Measurements from ENCODE around the gene DHRS3.
"Not testable (repeated sequence)": the region's sequence is repeated elsewhere in the genome, so short reads cannot be mapped to it uniquely, and the experiment has no call there.

Gene DHRS3, protein sequence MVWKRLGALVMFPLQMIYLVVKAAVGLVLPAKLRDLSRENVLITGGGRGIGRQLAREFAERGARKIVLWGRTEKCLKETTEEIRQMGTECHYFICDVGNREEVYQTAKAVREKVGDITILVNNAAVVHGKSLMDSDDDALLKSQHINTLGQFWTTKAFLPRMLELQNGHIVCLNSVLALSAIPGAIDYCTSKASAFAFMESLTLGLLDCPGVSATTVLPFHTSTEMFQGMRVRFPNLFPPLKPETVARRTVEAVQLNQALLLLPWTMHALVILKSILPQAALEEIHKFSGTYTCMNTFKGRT

DNA sequence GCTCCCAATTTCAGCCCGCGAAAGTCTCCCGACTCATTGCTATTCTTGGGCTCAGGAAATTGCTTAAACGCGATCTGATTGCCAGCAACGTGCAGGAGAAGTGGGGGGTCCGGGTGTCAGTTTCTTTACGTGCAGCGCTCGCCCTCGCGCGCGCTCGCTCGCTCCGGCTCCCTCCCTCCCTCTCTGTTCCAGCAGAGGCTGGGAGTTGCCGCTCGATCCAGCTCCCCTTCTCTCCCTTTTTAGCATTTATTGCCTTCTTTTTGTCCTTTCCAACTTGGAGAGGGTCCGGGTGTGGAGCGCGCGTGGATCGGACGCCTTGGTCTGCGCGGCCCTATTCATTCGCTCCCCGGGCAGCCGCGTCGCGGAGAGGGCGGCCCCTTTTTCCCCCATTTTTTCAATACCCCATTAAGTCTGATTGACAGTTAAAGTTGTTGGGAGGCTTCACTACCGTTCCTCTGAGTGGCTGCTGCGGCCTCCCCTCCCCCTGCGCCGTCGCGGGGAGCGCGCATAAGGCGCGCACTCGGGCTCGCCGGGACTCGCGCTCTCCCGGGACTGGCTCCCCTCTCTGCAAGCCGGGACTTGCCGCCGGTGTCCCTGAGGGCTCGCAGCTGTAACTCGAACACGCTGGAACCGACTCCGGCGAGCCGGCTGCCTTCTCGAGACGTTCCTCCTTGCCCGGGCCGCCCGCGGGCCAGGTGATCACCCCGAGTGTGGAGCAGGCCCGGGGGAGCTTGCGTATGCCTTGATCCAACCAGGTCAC, at the start of gene DHRS3:
DHRS3 (minus strand) TSS at position 310 of the 760 bp plus-strand sequence. CDS start 862 bp downstream, outside the sequence.
- peak; percentile 68 for DNase-seq (ENCODE audit: low read depth)

DNA sequence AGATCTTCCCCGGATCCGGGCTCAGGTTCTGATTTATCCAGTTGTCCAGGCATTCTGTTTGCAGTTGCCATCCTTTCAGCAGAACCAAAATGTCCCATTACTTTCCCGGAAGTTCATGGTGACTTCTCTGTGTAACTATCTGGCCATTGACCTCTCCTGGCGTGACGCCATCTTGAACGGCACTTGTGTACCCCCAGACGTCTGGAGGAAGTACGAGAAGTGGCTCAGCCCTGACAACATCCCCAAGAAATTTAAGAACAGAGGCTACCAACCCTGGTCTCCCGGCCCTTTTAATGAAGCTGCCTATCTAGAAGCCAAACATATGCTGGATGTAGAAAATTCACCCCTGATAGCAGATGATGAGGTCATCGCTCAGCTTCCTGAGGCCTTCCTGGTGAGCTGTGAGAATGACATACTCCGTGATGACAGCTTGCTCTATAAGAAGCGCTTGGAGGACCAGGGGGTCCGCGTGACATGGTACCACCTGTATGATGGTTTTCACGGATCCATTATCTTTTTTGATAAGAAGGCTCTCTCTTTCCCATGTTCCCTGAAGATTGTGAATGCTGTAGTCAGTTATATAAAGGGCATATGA, 48.2 kb upstream of the DHRS3 start:
- no peak for DNase-seq (ENCODE audit: low read depth)

DNA sequence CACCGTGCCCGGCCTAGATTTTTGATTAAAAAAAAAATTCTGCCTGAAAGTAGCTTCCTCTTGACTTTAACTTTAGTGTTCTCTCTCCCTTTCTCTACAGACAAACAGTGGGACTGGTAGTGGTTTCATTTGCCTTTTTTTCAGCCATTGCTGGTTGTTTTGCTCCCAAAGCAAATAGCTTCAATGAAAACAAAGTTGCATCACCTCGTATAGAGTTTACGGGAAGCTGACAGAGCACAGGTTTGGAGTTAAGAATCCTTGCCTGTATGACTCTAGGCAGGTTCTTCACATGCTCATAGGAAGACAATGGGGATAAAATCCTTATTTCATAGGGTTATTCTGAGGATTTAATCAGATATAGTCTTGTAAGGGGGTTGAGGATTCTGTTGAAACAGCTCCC, 47.5 kb upstream of the DHRS3 start:
- DNase-seq (ENCODE audit: low read depth), result no peak

DNA sequence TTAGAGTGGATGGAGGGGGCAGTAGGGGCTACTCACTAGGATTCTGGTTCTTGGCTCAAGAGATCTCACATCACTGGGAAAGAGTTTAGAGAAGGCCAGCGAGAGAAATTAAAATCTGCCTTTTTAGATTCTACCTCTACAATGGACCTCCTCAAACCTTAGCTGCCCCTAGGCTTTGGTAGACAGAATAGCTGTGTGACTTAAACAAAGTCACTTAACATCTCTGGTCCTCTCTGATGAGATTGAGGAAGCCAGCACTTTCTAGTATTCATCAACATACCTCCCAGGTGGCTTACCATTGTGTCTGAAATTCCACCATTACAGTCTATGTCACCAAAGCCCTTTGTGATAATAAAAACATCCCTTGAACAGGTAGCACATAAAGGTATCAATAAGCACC, 44.5 kb upstream of the DHRS3 start:
- no peak for DNase-seq (ENCODE audit: low read depth)

DNA sequence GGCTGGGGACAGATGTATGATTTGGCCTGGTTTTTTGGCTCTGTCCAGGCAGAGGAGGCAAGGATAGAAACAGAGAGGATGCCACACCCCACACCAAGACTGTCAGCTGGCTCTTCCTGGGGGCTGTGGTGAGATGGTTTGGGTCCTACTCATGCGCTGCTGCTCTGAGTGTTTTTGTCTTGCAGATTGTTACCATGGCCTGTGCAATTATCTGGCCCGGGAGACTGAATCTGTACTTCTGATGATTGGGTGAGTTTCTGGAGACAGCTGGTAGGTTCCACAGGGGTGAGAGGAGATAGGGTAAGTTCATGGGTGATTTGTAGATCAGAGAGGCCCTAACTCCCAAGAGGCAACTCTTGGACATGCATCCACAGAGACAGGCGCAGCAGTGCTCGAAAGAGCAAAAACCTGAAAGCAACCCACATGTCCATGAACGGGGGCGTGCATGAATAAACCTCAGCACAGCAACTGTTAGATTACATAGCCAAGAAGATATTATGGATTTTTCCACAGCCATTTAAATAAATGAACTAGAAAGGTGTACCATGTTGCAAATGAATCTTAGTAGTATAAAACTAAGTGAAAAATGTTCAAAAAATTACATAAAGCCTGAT, 43.7 kb upstream of the DHRS3 start:
- DNase-seq (ENCODE audit: low read depth), result no peak

DNA sequence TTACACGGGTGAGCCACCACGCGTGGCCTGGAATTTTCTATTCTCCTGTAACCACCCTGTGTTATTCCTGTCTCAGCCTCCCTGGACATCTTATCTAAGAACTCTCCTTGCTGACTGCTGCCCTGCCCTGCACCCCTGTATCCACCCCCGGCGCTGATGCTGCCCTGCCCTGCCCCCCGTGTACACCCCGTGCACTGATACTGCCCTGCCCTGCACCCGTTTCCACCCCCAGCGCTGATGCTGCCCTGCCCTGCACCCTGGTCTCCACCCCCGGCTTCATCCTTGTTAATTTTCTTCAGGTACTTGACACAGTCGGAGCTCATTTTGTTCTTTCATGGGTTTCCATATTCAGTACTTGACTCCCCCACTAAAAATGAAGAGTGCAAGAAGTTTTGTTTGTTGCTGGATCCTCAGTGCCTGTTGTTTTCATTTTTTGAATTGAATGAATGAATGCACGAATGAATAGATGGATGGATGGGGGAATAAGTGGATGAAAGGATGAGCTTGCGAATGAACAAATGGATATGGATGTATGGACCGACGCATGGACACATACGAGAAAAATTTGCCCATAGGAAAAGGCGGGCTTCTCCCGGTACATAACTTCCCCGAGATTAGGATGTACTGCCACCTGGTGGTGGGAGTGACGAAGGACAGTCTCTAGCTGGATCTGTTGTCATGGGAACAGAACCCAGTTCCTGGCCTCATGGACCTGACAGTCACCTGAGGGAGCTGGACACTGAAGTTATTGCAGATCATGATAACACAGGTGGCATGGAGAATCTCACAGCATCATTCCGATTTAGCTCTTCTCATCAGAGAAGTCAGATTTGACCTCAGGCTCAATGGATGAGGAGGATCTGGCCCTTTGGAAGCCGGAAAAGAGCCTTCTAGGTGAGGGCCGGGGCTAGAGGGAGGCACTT, 40.8 kb upstream of the DHRS3 start:
- DNase-seq (ENCODE audit: low read depth), result peak; percentile 65

DNA sequence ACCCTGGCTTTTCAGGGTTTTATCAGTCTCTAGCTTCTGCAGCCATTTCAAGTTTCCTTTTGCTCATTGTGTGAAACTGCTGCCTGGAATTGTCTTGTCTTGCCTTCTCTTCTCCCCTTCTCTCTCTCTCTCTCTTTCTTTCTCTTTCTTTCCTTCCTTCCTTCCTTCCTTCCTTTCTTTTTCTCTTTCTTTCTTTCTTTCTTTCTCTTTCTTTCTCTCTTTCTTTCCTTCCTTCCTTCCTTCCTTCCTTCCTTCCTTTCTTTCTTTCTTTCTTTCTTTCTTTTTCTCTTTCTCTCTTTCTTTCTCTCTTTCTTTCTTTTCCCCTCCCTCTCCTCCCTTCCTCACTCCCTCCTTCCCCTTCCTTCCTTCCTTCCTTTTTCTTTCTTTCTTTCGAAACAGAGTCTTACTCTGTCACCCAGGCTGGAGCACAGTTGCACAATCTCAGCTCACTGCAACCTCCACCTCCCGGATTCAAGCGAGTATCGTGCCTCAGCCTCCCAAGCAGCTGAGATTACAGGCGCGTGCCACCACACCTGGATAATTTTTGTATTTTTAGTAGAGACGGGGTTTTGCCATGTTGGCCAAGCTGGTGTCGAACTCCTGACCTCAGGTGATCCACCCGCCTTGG, 40.0 kb upstream of the DHRS3 start:
- not testable (repeated sequence) for DNase-seq (ENCODE audit: low read depth)

DNA sequence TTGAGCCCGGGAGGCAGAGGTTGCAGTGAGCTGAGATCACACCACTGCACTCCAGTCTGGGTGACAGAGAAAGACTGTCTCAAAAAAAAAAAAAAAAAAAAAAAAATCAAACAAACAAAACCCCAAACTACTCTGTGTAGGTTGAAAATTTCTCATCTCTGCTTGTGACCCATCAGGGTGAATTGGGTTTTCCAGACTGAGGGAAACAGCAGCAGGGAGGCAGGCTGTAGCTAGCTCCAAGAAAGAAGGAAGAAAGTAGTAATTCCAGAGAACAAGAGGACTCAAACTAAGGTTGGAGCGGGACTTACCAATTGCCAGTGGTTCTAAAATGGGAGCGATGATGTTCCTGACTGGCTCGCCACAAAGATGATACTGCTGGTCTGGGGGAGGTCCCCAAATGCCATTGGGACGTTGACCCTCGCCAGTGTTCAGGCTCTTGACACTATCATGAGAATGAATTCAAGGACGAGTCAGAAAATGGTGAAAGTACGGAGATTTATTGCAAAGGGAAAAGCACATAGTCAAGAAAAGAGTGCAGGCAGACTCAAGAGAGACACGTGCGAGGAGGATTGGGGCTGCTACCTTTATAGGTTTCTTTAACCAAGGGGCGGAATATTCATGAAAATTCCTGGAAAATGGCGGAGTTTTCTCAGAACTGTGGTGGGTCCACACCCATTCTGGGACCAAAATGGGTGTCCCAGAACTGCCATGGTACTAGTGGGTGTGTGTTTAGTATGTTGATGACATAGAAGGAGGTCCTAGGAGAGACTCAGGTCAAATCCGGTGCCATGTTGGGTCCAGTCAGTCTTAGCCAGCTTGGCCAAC, 39.3 kb upstream of the DHRS3 start:
- DNase-seq (ENCODE audit: low read depth), result no peak

DNA sequence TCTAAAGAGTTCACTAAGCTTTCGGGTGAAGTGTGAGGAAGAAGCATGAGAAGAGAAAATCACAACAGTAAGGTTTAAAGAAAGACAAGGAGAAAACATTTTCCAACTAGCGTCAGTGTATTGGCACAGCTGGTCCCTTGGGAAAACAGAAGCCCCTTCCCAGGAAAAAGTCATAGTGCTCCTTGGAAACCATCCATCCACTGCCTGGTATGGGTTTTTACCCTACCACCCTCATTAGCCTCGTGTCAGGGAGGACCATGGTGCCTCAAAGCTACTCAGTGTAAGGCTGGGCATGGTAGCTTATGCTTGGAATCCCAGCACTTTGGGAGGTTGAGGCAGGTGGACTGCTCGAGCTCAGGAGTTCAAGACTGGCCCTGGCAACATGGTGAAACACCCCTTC, 38.6 kb upstream of the DHRS3 start:
- no peak for DNase-seq (ENCODE audit: low read depth)

DNA sequence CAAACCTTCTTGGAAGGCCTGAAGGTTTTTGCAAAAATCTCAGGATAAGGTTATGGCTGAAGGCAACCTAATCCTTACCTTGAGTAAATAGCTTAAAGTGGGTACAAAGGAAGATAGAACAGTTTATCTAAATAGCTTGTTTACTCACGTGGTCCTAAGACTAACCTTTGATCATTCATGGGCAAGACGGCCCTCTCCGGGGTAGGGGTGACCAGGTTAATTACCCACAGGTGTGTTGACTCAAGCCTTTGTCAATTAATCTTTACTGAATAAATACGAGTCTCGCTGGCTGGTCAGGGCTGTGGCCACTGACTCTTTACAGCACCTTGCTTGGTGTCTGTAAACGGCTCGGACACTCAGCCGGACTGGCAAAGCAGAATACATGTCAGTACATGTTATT, 36.6 kb upstream of the DHRS3 start:
- no peak for DNase-seq (ENCODE audit: low read depth)

DNA sequence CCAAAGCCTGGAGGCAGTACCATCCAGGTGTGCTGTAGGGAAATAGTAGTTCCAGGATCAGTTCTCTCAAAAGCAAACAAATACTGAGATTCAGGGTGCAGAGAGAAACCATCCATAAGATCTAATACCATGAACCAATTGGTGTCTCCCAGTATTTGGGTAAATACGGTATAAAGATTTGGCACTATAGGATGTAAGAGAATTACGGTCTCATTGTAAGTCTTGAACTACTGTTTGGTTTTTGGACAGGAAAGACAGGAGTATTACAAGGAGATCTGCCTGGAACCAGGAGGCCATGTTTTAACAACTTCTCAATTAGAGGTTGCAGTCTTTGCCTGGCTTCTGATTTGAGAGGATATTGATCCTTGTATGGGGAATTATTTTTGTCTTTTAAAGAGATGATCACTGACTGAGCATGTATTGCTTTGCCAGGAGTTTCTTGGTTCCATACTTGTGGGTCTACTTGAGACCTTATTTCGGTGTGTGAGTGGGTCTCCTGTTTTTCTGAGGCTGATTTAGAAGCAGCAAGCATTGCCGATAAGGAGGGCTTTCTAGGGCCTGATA, 36.1 kb upstream of the DHRS3 start:
- DNase-seq (ENCODE audit: low read depth), result no peak

DNA sequence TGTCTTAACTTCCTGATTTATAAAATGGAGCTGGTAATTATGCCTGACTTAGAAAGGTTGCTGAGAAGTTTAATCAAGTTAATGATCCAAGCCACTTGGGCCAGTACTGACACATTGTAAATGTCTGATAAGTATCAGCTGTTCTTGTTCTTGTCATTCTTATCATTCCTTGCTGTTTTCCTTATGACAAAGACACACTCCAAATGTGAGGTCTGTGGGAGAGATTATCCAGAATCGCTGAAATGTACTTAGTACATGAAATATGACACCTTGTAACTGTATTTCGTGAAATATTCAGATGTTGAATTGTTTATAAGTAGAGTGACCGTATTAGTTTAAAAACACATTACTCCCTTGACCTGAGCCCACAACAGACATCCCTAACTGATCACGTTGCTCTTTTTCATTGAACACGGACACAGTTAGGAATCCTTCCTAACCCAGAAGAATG, 32.0 kb upstream of the DHRS3 start:
- no peak for DNase-seq (ENCODE audit: low read depth)

DNA sequence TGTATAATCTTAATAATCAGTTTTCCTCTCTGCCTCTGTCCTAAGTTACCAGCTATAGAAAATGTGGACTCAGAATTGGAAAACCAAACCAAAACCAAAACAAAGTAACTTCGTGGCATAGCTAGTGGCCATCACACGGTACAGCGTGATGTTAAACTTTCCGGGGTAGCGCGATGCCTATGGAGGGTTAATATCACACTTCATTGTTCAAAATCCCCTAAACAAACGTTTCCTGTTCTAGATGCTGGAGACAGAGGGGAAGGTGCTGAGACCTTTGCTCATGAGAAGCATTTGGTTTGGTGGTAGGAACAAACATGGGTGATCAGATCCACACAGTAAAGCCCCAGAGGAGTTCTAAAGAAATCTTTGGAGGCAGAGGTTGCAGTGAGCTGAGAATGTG, 30.7 kb upstream of the DHRS3 start:
- DNase-seq (ENCODE audit: low read depth), result no peak

DNA sequence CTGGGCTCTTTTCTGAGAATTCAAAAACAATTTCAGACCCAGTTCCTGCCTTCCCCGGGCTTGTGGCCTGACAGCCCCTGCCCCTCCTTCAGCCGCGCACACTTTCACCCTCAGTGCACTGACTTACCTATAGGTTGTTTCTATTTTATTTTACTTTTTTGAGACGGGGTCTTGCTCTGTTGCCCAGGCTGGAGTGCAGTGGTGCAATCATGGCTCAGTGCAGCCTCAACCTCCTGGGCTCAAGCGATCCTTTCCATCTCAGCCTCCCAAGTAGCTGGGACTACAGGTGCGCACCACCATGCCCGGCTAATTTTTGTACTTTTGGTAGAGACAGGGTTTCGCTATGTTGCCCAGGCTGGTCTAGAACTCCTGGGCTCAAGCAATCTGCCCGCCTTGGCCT, 27.4 kb upstream of the DHRS3 start:
- not testable (repeated sequence) for DNase-seq (ENCODE audit: low read depth)

DNA sequence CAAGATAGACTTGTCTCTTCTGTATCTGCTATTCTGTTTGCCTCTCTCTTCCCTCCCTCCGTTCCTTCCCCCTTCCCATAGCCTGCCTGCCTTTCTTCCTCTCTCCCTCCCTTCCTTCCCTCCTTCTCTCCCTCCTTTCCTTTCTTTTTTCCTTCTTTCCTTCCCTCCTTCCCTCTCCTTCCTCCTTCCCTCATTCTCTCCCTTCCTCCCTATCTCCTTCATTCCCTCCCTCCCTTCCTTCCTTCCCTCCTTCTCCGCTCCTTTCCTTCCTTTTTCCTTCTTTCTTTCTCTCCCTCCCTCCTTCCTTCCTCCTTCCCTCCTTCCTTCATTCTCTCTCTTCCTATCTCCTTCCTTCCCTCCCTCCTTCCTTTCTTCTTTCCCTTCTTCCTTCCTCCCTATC, 26.8 kb upstream of the DHRS3 start:
- DNase-seq (ENCODE audit: low read depth), result no peak

DNA sequence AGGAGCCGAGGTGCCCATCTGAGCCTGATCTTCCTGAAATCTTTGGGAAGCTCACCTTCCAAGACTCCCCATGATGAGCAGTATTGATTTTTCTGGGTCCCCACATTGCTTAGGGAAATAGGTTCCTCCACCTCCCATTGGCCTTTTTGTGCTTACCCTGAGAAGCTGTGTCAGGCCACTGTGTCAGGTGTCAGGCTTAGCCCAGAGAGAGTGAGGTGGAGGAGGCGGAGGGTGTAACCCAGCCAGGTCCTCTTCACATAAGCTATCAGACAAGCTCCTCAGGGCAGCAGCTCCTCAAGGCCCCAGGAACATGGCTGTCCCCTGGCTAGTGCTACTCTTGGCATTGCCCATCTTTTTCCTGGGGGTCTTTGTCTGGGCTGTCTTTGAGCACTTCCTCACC, 26.2 kb upstream of the DHRS3 start:
- no peak for DNase-seq (ENCODE audit: low read depth)

DNA sequence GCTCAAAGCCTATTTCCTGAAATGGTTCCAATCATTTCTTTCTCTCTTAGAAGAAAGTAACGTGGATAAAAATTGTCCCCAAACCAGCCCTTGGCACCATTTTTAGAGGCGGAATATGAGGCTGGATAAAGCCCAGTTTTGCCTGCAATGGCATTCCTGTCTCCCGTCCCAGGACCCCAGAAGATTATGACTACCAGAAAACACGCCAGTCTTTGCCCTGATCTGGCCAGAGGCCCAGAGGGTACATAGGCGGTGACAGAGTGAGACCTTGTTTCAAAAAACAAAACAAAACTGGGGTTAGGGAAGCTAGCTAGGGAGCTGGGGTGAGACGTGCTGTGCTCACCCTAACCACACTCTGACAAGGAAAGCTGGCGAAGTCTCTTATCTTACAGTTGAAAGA, 25.8 kb upstream of the DHRS3 start, which contains the start of gene AADACL4:
AADACL4 (plus strand) TSS at position 301 of the 400 bp plus-strand sequence. CDS start 462 bp downstream, outside the sequence.
- no peak for DNase-seq (ENCODE audit: low read depth)

DNA sequence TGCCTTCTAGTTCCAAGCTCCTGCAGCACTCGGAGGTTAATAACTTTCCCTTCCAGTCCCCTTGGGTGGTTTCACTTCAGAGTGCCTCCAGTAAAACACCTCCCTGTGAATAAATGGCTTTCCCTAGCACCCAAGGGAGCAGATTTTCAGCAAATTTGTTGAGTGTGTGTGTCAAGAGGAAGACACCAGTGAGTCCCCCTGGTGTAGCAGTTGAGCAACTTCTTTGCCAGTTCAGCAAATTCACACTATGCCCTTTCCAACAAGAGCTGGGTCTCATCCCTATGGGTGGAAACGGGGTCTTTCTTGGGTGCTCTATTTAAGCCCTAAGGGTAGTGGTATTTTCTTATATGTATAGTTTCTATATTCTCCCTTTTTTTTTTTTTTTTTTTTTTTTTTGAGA, 25.1 kb upstream of the DHRS3 start:
- no peak for DNase-seq (ENCODE audit: low read depth)

DNA sequence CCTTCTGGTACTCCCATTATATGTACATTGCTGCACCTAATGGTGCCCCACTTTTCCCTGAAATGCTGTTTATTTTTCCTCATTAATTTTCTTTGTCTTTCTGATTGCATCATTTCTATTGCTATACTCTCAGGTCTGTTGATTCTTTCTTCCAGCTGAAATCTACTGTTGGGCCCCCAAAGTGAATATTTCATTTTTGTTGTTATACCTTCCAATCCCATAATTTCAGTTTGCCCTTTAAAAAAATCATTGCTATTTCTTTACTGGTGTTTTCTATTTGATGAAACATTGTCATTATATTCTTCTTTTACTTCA, 22.9 kb upstream of the DHRS3 start:
- DNase-seq (ENCODE audit: low read depth), result no peak
